GM12878 (cell line): ENCODE data around the gene FTH1. TPM values are rescaled to one million over a fixed set of nuclear protein-coding genes. Genes with fewer than 3 reads are reported as not detected.

Experiments used
- FOXM1 ChIP-seq: IDR thresholded peaks from 2 replicates; pipeline ENCODE4 v1.6.1; 2012; ENCODE audit warnings: low read depth, mild to moderate bottlenecking, inconsistent platforms, low read length, moderate library complexity
- GATAD2B ChIP-seq: fragments of 450-650 bp; conservative IDR thresholded peaks from 2 replicates; pipeline ENCODE4 v1.6.1; 2017; ENCODE audit warnings: low read depth, mild to moderate bottlenecking, moderate library complexity
- HDAC6 ChIP-seq: fragments of 200-600 bp; sonication (generic); IDR thresholded peaks from one replicate; pipeline ENCODE4 v1.8.0; 2017; ENCODE audit warnings: antibody characterized with exemption; ENCODE audit not compliant: unreplicated experiment
- MTA2 ChIP-seq: fragments of 450-650 bp; IDR thresholded peaks from 2 replicates; pipeline ENCODE4 v1.6.1; 2016; ENCODE audit warnings: low read depth, mild to moderate bottlenecking, moderate library complexity
- MYB ChIP-seq: fragments of 150-350 bp; IDR thresholded peaks from 2 replicates; pipeline ENCODE4 v1.6.1; 2014; ENCODE audit warnings: mild to moderate bottlenecking, low read depth, low read length, borderline replicate concordance
- SKIL ChIP-seq: fragments of 450-650 bp; IDR thresholded peaks from 2 replicates; pipeline ENCODE4 v1.6.1; 2017; ENCODE audit warnings: mild to moderate bottlenecking, low read depth, inconsistent platforms; ENCODE audit not compliant: poor library complexity, severe bottlenecking
- SREBF1 ChIP-seq: IDR thresholded peaks from 2 replicates; pipeline ENCODE4 v1.6.1; 2012; ENCODE audit warnings: mild to moderate bottlenecking, low read length
- YBX1 ChIP-seq: fragments of 450-650 bp; IDR thresholded peaks from 2 replicates; pipeline ENCODE4 v1.6.1; 2016; ENCODE audit warnings: antibody characterized with exemption
- ZNF592 ChIP-seq: fragments of 450-650 bp; IDR thresholded peaks from 2 replicates; pipeline ENCODE4 v1.6.1; 2017; ENCODE audit warnings: mild to moderate bottlenecking, moderate library complexity
- polyA plus RNA-seq, 11 experiments: library from polyadenylated mRNA; depleted of rRNA in 4 of 11; unstranded in 6 of 11; stranded (reverse) in 5 of 11; fragments of >200 nt; fragmentation: Nextera tagmentation in 4 of 11; fragmentation: Illumina TruSeq in 1 of 11; extraction: Ambion mirVana in 4 of 11; extraction: Trizol in 1 of 11; gene quantifications; 1 replicate in 1 of 11; 2 replicates in 10 of 11; pipeline versions ENCODE4 v1.2.1 to v1.2.3, GENCODE V29; 2011 to 2016; ENCODE audit warnings: inconsistent platforms in 2 of 11, missing spikeins in 2 of 11, low read depth in 1 of 11
- total RNA-seq, 4 experiments: library from RNA; depleted of rRNA in 3 of 4; stranded (reverse); fragments of >200 nt in 3 of 4; fragmentation: Illumina TruSeq in 1 of 4; extraction: Trizol in 1 of 4; gene quantifications; 2 replicates each; pipeline versions ENCODE4 v1.2.1 to v1.2.3, GENCODE V29; 2013 to 2021

Gene FTH1
- total and polyA plus RNA-seq, 10 of the 15 experiments (the other 5 are each of a cell fraction or from before 2014, with no cell fraction given), result 289 to 4,154 (median 960) TPM

DNA sequence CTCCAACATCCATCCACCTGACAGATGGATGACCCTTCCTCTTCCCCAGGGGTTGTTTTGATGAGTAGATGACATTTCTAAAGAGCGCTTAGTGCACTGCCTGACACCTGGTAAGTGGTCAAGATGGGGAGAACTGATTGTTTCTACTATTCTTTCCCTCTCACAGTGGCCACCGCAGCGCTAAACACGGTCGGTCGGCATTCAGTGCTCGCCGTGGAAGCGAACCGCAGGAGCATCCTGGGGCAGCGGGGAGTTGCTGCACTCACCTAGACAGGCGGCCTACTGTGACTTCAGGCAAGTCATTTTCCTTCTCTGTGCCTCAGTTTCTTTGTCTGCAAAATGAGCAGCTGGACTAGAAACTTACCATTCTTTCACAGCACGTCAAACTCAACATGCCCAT, 22.2 kb downstream of the FTH1 start (continued):
- TF ChIP-seq SKIL (no peak), MYB (no peak), SREBF1 (no peak), HDAC6 (no peak), ZNF592 (no peak), FOXM1 (no peak), GATAD2B (no peak), MTA2 (no peak), YBX1 (no peak)
